Activated naive CD4-positive, alpha-beta T cell treated with anti-CD3 and anti-CD28 coated beads for 36 hours (primary cell): ENCODE data around the gene RNF169. TPM values are rescaled to one million over a fixed set of nuclear protein-coding genes. Genes with fewer than 3 reads are reported as not detected.

Source experiments
- CTCF ChIA-PET: fragments of 350-600 bp; sonication (Branson Sonifier 250); formaldehyde crosslinking; loops from one replicate; lab custom pipeline; 2021; ENCODE audit warnings: antibody characterized with exemption; lab: Charles Lee
- DNase-seq: peaks from one replicate; pipeline ENCODE4 v3.0.0-alpha.2; 2020
- H3K27ac Mint-ChIP-seq: one replicate; pipeline ENCODE4 v1.8.0; 2021; ENCODE audit warnings: mild to moderate bottlenecking, mixed read lengths
- H3K27me3 Mint-ChIP-seq: one replicate; pipeline ENCODE4 v1.8.0; 2021; ENCODE audit warnings: low read depth, mixed read lengths
- H3K36me3 Mint-ChIP-seq: one replicate; pipeline ENCODE4 v1.8.0; 2021; ENCODE audit warnings: low read depth, mixed read lengths
- H3K4me1 Mint-ChIP-seq: one replicate; pipeline ENCODE4 v1.8.0; 2021; ENCODE audit warnings: low read depth, mixed read lengths
- H3K4me3 Mint-ChIP-seq: one replicate; pipeline ENCODE4 v1.8.0; 2021; ENCODE audit warnings: mild to moderate bottlenecking, moderate library complexity, mixed read lengths
- H3K9me3 Mint-ChIP-seq: one replicate; pipeline ENCODE4 v1.8.0; 2021; ENCODE audit warnings: mixed read lengths
- intact Hi-C: fragments of 100-400 bp; cut with micrococcal nuclease; formaldehyde crosslinking; loops from one replicate; pipeline ENCODE4 v1.15.1; 2023
- microRNA-seq: library from miRNA; unstranded; fragments of <30 nt; microRNA quantifications from one replicate; pipeline ENCODE4 v1.2.0, GENCODE V29; 2022; ENCODE audit warnings: borderline microRNAs expressed, borderline replicate concordance
- total RNA-seq, 2 experiments: library from RNA; stranded (reverse); gene quantifications; one replicate each; pipeline ENCODE4 v1.2.3, GENCODE V29; 2021

The RNF169 gene
- total RNA-seq, 2 experiments from 2014 or later, result 15.8 to 16.0 TPM

DNA sequence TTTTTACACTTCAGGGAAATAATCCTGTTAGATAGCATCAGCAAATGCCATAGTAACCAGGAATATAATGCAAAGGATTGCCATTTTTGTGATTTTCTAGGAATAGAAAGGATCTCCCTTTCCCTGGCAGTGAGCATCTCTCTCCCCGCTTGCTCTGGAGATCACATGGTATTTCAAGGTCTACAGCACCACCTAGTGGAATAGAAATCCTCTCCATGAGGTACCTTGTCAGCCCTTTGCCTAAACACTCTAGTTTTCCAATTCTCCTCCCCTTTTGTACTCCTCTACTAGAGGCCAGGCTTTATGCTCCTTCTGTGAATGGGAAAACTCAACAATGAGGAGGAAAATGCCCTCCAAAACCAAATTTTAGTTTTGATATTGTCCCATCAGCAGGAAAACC lies 121.8 kb downstream of the RNF169 start:
- CTCF ChIA-PET, result interaction anchor here (0.8 to 1.1 kb wide), 2 partner anchors 168 to 419 kb away, joined by 3 to 4 read pairs; no protein-coding TSS in a partner anchor
- H3K4me1 Mint-ChIP-seq, result no peaks in the 10 kb centered on the region
- H3K9me3 Mint-ChIP-seq, result peaks cover 75% of the 10 kb centered on the region
- no peaks in the 10 kb centered on the region for H3K27me3 Mint-ChIP-seq
- H3K27ac Mint-ChIP-seq, result no peak overlapping the region
- DNase-seq, result no peak
- H3K36me3 Mint-ChIP-seq, result peaks cover 85% of the 10 kb centered on the region
- intact Hi-C loops, result loop anchor here (2.0 kb wide), 1 partner anchor 168 kb away; no protein-coding TSS in a partner anchor
- H3K4me3 Mint-ChIP-seq, result no peak overlapping the region

DNA sequence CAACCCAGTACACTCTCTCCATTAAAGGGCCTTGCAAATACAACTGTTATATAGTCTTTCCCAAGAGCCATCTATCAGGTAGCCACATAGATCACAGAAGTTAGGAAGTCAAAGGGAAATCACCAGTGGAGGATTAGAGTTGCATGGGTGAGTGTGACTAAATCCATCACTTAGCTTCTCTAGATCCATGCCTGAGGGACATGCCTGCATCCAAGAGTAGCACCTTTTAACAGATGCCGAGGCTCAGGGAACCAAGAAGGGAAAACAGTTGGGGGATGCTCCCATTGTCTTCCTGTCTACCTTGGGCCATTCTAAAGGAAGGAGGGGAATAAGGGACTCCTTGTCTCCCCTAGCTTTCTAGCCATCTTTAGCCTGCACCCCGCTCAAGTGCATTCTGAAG lies 122.4 kb downstream of the RNF169 start:
- H3K9me3 Mint-ChIP-seq, result peaks cover 72% of the 10 kb centered on the region
- no peak overlapping the region for H3K4me3 Mint-ChIP-seq
- H3K36me3 Mint-ChIP-seq, result peaks cover 84% of the 10 kb centered on the region
- no peak for DNase-seq
- H3K27ac Mint-ChIP-seq, result no peak overlapping the region
- H3K4me1 Mint-ChIP-seq, result no peaks in the 10 kb centered on the region
- CTCF ChIA-PET, result interaction anchor here (0.8 to 1.1 kb wide), 2 partner anchors 169 to 170 kb away, joined by 3 read pairs; no protein-coding TSS in a partner anchor
- intact Hi-C loops, result loop anchor here (2.0 kb wide), 1 partner anchor 168 kb away; no protein-coding TSS in a partner anchor
- no peaks in the 10 kb centered on the region for H3K27me3 Mint-ChIP-seq

DNA sequence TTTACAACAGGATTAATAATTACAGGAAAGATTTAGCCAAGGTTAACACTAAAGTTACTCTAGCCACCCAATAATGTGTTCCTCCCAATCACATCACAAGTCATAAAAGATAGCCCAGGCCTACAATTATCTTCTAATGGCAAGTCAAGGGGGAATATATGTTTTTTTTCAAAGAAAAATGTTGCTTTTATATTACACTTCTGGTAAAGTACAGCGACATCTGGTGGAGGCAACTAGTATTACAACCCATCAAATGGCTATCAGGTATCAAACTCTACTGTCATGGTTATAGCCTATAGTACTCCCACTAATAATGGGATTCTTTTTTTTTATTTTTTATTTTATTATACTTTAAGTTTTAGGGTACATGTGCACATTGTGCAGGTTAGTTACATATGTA lies 128.5 kb downstream of the RNF169 start:
- Mint-ChIP-seq H3K4me1 (no peaks in the 10 kb centered on the region), H3K27ac (no peak overlapping the region), H3K9me3 (peaks cover 26% of the 10 kb centered on the region), H3K4me3 (no peak overlapping the region), H3K27me3 (no peaks in the 10 kb centered on the region), H3K36me3 (peaks cover 42% of the 10 kb centered on the region)
- CTCF ChIA-PET, result no interaction called here
- intact Hi-C loops, result no loop called here
- peak; percentile 17 for DNase-seq

Small RNA genes within 50 kb of the gene (microRNA-seq; reads per million reads assigned to microRNA genes)
- not detected for gene MIR4696

Other genes with a start within 250 kb of the RNF169 start
- gene POLD3, start 156.3 kb upstream of the RNF169 start, total RNA-seq, result 10 to 100 TPM; 84.8 to 91.9 TPM
- not detected for gene CHRDL2, start 17.4 kb upstream of the RNF169 start, total RNA-seq
- gene XRRA1, start 200.2 kb downstream of the RNF169 start, total RNA-seq, result 1 to 10 TPM; 5.0 to 9.5 TPM
- 10 to 100 TPM; 77.6 to 83.3 TPM for gene SPCS2, start 200.4 kb downstream of the RNF169 start, total RNA-seq
- gene NEU3, start 240.1 kb downstream of the RNF169 start, total RNA-seq, result 10 to 100 TPM; 16.4 TPM